BE2C (cell line): ENCODE results near the gene UBE4A.
A peak's percentile ranks its signal among the peaks of the same experiment; 100 is the strongest.

Experiments used
- DNase-seq: peaks from one replicate; pipeline ENCODE4 v3.0.0-alpha.2; 2020
- H3K27me3 ChIP-seq: fragments of 250-450 bp; sonication (Bioruptor Pico); 2 replicates; pipeline ENCODE4 v1.5.1; 2020; ENCODE audit warnings: mild to moderate bottlenecking
- H3K36me3 ChIP-seq: fragments of 250-450 bp; sonication (Bioruptor Pico); 2 replicates; pipeline ENCODE4 v1.5.1; 2020; ENCODE audit warnings: mild to moderate bottlenecking
- H3K4me1 ChIP-seq: fragments of 250-450 bp; sonication (Bioruptor Pico); 2 replicates; pipeline ENCODE4 v1.5.1; 2020
- H3K4me3 ChIP-seq: 2 replicates; pipeline ENCODE4 v1.5.1; 2011; ENCODE audit warnings: low read depth, low read length
- H3K9me3 ChIP-seq: fragments of 250-450 bp; sonication (Bioruptor Pico); 2 replicates; pipeline ENCODE4 v1.5.1; 2020
- TF ChIP-seq, protein P1 (sequence below): IDR thresholded peaks from 2 replicates; pipeline ENCODE4 v1.5.1; 2012; ENCODE audit warnings: mild to moderate bottlenecking, low read depth, low read length

UBE4A gene

DNA sequence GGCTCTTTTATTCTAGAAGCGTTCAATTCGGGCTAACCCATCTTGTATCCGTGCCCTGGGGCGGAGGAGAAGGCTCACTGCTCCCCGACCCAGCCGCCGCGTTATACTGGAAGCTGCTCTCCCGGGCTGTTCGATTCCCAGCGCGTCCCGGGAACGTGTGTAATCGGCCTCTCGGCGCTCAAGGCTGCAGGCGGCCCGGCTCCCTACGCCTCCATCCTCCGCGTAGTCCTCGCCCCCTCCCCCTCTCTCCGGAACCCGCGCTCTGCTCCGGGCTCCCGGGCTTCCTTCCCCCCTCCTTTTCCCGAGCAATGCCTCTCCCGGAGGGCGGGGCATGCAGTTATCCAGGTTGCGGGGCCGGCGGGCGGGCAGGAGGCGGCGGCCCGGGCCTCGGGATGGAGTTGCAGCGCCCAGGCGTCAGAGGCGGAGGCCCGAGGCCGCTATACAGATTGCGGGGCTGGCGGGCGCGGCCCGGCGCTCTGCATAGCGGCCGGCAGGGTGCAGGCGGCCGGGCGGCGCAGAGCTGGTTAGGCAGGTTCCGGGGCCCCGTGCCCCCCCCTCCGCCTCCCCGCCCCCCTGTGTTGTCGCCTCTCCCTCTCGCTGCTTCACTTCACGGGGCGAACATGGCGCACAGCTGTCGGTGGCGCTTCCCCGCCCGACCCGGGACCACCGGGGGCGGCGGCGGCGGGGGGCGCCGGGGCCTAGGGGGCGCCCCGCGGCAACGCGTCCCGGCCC is 76.7 kb downstream of the UBE4A start, which contains the start of gene KMT2A:
KMT2A (plus strand) TSS at position 600 of the 732 bp plus-strand sequence; CDS start at position 621, 21 bp downstream.
- H3K4me1 ChIP-seq = peaks cover 3% of the 10 kb centered on the region
- peak; percentile 100 for DNase-seq
- peak within 1 kb of the TSS; percentile 86 for H3K4me3 ChIP-seq
- TF ChIP-seq, protein P1, sequence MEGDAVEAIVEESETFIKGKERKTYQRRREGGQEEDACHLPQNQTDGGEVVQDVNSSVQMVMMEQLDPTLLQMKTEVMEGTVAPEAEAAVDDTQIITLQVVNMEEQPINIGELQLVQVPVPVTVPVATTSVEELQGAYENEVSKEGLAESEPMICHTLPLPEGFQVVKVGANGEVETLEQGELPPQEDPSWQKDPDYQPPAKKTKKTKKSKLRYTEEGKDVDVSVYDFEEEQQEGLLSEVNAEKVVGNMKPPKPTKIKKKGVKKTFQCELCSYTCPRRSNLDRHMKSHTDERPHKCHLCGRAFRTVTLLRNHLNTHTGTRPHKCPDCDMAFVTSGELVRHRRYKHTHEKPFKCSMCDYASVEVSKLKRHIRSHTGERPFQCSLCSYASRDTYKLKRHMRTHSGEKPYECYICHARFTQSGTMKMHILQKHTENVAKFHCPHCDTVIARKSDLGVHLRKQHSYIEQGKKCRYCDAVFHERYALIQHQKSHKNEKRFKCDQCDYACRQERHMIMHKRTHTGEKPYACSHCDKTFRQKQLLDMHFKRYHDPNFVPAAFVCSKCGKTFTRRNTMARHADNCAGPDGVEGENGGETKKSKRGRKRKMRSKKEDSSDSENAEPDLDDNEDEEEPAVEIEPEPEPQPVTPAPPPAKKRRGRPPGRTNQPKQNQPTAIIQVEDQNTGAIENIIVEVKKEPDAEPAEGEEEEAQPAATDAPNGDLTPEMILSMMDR = no peak
- H3K36me3 ChIP-seq = peaks cover 3% of the 10 kb centered on the region
- H3K27me3 ChIP-seq = no peaks in the 10 kb centered on the region
- H3K9me3 ChIP-seq = no peaks in the 10 kb centered on the region

DNA sequence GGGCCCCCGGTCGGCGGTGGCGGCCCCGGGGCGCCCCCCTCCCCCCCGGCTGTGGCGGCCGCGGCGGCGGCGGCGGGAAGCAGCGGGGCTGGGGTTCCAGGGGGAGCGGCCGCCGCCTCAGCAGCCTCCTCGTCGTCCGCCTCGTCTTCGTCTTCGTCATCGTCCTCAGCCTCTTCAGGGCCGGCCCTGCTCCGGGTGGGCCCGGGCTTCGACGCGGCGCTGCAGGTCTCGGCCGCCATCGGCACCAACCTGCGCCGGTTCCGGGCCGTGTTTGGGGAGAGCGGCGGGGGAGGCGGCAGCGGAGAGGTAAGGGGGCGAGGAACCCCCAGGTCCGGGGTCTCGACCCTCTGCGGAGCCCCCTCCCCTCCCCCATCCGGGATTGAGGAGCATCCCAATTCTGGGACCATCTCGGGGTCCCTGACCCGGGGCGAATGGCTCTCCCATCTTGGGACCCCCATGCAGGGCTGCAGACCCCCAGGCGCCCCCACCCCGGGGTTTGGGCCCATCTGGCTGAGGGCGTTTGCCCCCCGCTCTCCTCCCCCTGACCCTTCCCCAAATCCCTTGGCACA is 77.3 kb downstream of the UBE4A start:
- Histone ChIP-seq H3K4me1 (peaks cover 3% of the 10 kb centered on the region), H3K27me3 (no peaks in the 10 kb centered on the region), H3K4me3 (peak overlapping the region; percentile 86), H3K9me3 (no peaks in the 10 kb centered on the region), H3K36me3 (peaks cover 3% of the 10 kb centered on the region)
- DNase-seq = peak; percentile 35
- TF ChIP-seq, protein P1 = no peak

DNA sequence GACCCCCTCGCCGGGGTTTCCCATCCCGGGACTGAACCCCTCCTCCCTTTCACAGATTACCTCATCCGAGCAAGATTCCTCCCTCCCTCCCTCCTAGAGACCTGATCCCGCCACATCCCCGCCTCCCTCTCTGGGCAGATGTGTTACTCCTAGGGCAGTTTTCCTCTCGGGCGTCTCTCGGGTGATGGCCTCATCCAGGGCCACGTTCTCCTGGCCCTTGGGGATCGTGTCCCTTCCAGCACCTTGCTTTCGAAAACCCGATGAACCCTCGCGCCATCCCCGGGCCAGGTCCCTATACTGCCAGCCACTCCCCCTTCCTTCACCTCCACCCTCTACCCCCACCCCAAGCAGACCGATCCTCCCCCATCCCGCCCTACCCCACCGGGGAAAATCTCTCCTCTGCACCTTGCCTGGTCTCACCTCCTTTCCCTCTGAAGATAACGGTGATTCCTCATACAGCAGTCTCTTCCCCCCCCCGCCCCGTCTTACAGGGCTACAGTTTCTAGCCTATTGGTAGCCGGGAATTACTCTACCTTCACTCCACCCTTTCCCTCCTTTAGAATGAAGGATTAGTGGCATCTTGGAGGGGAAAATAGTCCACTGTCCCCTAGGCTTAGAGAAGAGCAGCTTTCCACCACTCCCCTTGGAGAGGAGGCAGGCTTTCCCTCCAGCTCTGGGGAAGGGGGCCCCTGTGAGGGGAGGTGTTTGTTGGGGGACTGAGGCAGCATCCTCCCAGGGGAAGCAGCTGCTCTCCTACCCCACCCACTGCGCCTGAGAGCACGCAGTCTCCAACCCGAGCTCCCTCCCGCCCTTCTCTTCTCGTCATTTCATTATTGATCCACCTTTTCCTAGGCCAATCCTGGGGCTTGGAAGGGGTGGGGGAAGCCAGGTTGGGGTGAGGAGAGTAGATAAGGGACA is 78.1 kb downstream of the UBE4A start:
- peaks cover 3% of the 10 kb centered on the region for H3K4me1 ChIP-seq
- no peaks in the 10 kb centered on the region for H3K9me3 ChIP-seq
- H3K27me3 ChIP-seq = no peaks in the 10 kb centered on the region
- TF ChIP-seq, protein P1 = no peak
- H3K4me3 ChIP-seq = peak overlapping the region; percentile 86
- peaks cover 3% of the 10 kb centered on the region for H3K36me3 ChIP-seq
- DNase-seq = peak; percentile 58

DNA sequence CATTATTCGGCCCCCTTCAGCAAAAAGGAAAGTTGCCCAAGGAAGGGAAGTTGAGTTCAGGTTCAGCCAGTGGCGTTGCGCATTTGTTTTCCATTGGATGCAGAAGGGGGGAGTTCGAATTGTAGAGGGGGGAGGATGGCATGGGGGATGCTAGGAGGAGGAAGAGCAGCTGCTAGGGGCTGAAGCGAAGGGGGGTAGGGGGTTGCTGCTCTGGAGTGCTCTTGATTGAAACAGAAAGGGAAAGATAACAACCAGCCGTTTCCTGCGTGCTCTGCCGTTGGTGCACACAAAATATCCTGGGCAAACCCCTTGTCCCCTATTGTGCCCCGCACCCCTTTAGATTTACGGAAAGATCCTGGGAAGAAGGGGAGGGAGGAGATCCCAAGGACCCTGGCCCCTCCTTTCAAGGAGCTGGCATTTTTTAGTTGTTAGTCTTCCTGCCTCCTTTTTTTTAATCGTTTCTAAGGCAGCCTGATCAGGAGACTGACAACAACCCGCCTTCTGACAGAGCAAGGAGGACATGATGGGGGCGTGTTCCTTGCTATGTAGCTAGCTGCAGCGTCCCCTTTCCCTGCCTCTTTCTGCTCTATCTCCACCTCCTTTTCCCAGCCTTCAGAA is 79.0 kb downstream of the UBE4A start:
- DNase-seq = peak; percentile 67
- TF ChIP-seq, protein P1 = no peak; the same call in 1 of the 2 replicates
- H3K4me1 ChIP-seq = peaks cover 3% of the 10 kb centered on the region
- no peaks in the 10 kb centered on the region for H3K9me3 ChIP-seq
- H3K27me3 ChIP-seq = no peaks in the 10 kb centered on the region
- H3K36me3 ChIP-seq = peaks cover 3% of the 10 kb centered on the region
- H3K4me3 ChIP-seq = peak overlapping the region; percentile 86

DNA sequence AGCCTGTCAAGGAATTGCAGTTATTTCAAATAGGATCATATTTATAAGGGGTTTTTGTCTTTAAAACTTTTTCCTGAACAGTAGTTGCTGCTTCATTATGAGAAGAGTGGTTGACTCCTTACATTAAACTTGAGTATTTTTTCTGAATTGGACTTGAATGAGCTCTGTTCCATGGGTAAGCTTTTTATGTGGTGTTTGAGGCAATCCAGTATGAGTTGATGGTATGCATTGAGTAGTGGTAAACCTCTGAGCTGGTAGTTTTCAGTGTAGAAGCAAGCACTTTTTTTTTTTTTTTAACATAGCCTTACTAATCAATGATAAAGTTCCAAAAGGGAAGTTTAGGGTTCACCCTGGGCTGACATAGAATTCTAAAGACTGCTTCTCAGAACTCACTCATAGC is 80.2 kb downstream of the UBE4A start:
- TF ChIP-seq, protein P1 = no peak
- no peak overlapping the region for H3K4me3 ChIP-seq

More for the DNA sequence above, 80.2 kb downstream of the UBE4A start:
- no peak for DNase-seq
- Histone ChIP-seq H3K4me1 (peaks cover 3% of the 10 kb centered on the region), H3K27me3 (no peaks in the 10 kb centered on the region), H3K36me3 (peaks cover 5% of the 10 kb centered on the region), H3K9me3 (no peaks in the 10 kb centered on the region)
